GM23248 (cell line): ENCODE results near the gene PTPRN2. TPM values are rescaled to one million over a fixed set of nuclear protein-coding genes. Genes with fewer than 3 reads are reported as not detected.

Source experiments
- DNase-seq: peaks from one replicate; pipeline ENCODE4 v3.0.0-alpha.2; 2015
- H2AFZ ChIP-seq: fragments of 200-600 bp; sonication (generic); 2 replicates; pipeline ENCODE4 v1.6.1; 2016; ENCODE audit warnings: antibody characterized with exemption
- H3F3A ChIP-seq: fragments of 200-600 bp; sonication (generic); 2 replicates; pipeline ENCODE4 v1.6.1; 2016; ENCODE audit warnings: mild to moderate bottlenecking, antibody characterized with exemption, mixed run types; ENCODE audit not compliant: insufficient read depth
- H3K27ac ChIP-seq: fragments of 200-600 bp; sonication (generic); 2 replicates; pipeline ENCODE4 v1.5.1; 2016; ENCODE audit warnings: mild to moderate bottlenecking
- H3K27me3 ChIP-seq: fragments of 200-600 bp; sonication (generic); replicated peaks from 2 replicates; pipeline ENCODE4 v1.6.1; 2016; ENCODE audit warnings: mild to moderate bottlenecking; ENCODE audit not compliant: insufficient read depth
- H3K36me3 ChIP-seq: fragments of 200-600 bp; sonication (generic); 2 replicates; pipeline ENCODE4 v1.6.1; 2016; ENCODE audit warnings: low read depth, mild to moderate bottlenecking
- H3K4me1 ChIP-seq: fragments of 200-600 bp; sonication (generic); 2 replicates; pipeline ENCODE4 v1.6.1; 2016; ENCODE audit warnings: mild to moderate bottlenecking; ENCODE audit not compliant: insufficient read depth
- H3K4me2 ChIP-seq: fragments of 200-600 bp; sonication (generic); one replicate; pipeline ENCODE4 v1.6.1; 2016; ENCODE audit warnings: mild to moderate bottlenecking; ENCODE audit not compliant: unreplicated experiment
- H3K4me3 ChIP-seq: fragments of 200-600 bp; sonication (generic); 2 replicates; pipeline ENCODE4 v1.5.1; 2016; ENCODE audit warnings: mild to moderate bottlenecking
- H3K79me2 ChIP-seq: fragments of 200-600 bp; sonication (generic); 2 replicates; pipeline ENCODE4 v1.6.1; 2016; ENCODE audit warnings: mild to moderate bottlenecking; ENCODE audit not compliant: insufficient read depth
- H3K9ac ChIP-seq: fragments of 200-600 bp; sonication (generic); 2 replicates; pipeline ENCODE4 v1.6.1; 2016; ENCODE audit warnings: mild to moderate bottlenecking
- H3K9me2 ChIP-seq: fragments of 200-600 bp; sonication (generic); 2 replicates; pipeline ENCODE4 v1.6.1; 2016; ENCODE audit warnings: mixed run types, mild to moderate bottlenecking, moderate library complexity; ENCODE audit not compliant: insufficient read depth
- H3K9me3 ChIP-seq: fragments of 200-600 bp; sonication (generic); one replicate; pipeline ENCODE4 v1.6.1; 2017; ENCODE audit warnings: low read depth
- H4K20me1 ChIP-seq: fragments of 200-600 bp; sonication (generic); 2 replicates; pipeline ENCODE4 v1.6.0; 2016; ENCODE audit not compliant: insufficient read depth
- EZH2 ChIP-seq: fragments of 200-600 bp; sonication (generic); IDR thresholded peaks from 2 replicates; pipeline ENCODE4 v1.6.1; 2018; ENCODE audit warnings: antibody characterized with exemption, mild to moderate bottlenecking; ENCODE audit not compliant: insufficient read depth, poor library complexity, severe bottlenecking
- EZH2phosphoT487 ChIP-seq: fragments of 200-600 bp; sonication (generic); IDR thresholded peaks from 2 replicates; pipeline ENCODE4 v1.6.1; 2018; ENCODE audit warnings: antibody characterized with exemption, moderate library complexity, mild to moderate bottlenecking, low read depth; ENCODE audit not compliant: insufficient read depth
- WGBS, 2 experiments: methylation state at CpG; one replicate each; pipeline ENCODE4 v1.1.6; 2015 to 2017; ENCODE audit warnings: low lambda C conversion rate in 2 of 2, low coverage in 1 of 2; ENCODE audit errors: missing lambda C conversion rate in 2 of 2; 5-methylcytosine and 5-hydroxymethylcytosine counted together
- in situ Hi-C: fragments of 300-500 bp; cut with MboI; formaldehyde crosslinking; loops from 2 replicates; pipeline ENCODE4 v1.15.0; 2020
- polyA plus RNA-seq: library from polyadenylated mRNA; unstranded; fragments of >200 nt; fragmentation: Nextera tagmentation; extraction: Ambion mirVana; gene quantifications from 2 replicates; pipeline ENCODE4 v1.2.1, GENCODE V29; 2016
- total RNA-seq: library from RNA; depleted of rRNA; stranded (reverse); fragments of >200 nt; shearing (Covaris generic); gene quantifications from 2 replicates; pipeline ENCODE4 v1.2.3, GENCODE V29; 2014

Gene PTPRN2
- total and polyA plus RNA-seq, 2 experiments from 2014 or later, result 0.13 TPM; not detected in 1

GRCh38 chr7:158101821-158102450 is 485.7 kb downstream of the PTPRN2 start:
- no peak overlapping the region for H3K4me3 ChIP-seq
- no peak overlapping the region for H3K9ac ChIP-seq
- in situ Hi-C loops, result no loop called here
- H3K4me2 ChIP-seq, result no peak overlapping the region
- no peaks in the 10 kb centered on the region for H3K36me3 ChIP-seq
- no peaks in the 10 kb centered on the region for H3K27me3 ChIP-seq
- no peaks in the 10 kb centered on the region for H4K20me1 ChIP-seq
- no peak for TF ChIP-seq EZH2
- no peak for TF ChIP-seq EZH2phosphoT487
- H3K27ac ChIP-seq, result no peak overlapping the region
- WGBS, 2 experiments, result 19 to 20% methylated on average over 13 to 14 of the region's 14 CpGs
- DNase-seq, result no peak
- no peak overlapping the region for H2AFZ ChIP-seq
- H3K79me2 ChIP-seq, result no peaks in the 10 kb centered on the region
- H3K4me1 ChIP-seq, result no peaks in the 10 kb centered on the region
- H3F3A ChIP-seq, result no peaks in the 10 kb centered on the region
- H3K9me3 ChIP-seq, result no peaks in the 10 kb centered on the region
- H3K9me2 ChIP-seq, result no peaks in the 10 kb centered on the region

DNA sequence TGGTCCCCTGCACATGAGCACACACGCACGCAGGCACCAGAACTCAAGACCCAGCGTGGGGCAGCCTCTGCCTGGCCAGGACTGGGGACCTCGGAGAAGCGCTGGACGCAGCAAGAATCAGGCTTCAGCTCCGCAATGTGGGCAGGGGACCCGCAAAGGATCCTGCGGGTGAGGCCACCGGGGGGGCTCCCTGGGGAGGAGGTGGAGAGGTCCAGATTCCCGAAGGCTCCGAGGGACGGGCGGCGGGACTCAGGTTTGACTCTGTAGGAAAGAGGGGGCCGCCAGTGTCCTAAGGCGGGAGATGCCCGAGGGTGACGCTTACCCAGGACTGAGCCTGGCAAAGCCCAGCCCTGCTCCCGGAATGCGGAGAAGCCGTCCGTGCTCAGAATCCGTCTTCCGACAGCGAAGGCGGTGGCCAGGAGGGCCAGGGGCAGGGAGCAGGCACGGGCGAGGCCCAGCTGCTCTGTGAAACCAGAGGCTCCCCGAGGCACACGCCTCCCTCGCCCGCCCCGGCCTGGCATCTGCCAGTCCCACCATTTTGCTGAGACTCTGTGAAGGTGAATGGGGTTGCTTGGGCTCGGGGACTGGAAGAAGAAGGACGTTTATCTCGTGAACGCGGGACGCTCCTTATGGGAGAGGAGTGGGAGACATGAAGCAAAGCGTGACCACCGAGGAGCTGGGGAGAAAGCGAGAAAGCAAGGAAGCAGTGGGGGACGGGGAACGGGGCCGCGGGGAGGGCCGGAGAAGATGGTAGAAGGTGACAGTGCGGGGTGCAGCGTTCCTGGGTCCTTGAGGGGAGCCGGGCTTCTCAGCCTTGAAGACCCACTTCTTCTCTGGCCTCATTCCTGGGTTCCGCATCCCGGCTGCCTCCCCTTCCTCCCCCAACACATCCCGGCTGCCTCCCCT is 489.2 kb downstream of the PTPRN2 start:
- in situ Hi-C loops, result no loop called here

DNA sequence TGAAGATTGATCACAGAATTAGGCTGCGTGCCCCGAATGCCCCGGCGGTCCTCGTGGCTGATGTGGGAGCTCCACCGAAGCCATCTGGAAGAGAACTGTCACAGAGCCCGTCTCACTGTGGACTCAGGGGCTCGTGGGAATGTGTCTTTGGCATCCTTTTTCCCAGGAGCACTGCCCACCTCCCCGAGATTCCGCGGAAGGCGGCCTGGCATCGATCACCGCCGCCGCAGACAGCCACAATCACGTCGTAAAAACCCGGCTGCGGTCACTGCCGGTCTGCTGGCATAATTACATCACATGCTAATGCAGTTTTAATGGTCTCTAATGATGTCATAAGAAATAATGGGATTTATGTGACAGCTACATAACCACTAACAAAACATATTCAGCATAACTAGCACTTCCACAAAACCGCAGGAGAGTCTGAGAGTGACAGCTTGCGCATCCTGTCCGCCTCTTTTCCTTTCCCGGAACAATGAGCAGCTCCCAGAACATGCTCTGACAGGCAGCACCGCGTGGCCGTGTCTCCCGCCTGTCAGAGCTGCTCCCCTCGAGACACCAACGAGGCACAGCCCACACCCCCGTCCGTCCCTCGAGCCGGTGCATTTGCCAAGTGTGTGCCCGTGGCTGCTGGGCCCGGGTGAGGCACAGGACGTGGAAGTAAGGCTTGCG is 490.0 kb downstream of the PTPRN2 start:
- no peak for TF ChIP-seq EZH2
- TF ChIP-seq EZH2phosphoT487, result no peak
- no peaks in the 10 kb centered on the region for H3K4me1 ChIP-seq
- no peak for DNase-seq
- no peak overlapping the region for H3K4me3 ChIP-seq
- H3K79me2 ChIP-seq, result no peaks in the 10 kb centered on the region
- H3K36me3 ChIP-seq, result no peaks in the 10 kb centered on the region
- no peaks in the 10 kb centered on the region for H3K9me2 ChIP-seq
- H4K20me1 ChIP-seq, result no peaks in the 10 kb centered on the region
- no peaks in the 10 kb centered on the region for H3F3A ChIP-seq
- no peaks in the 10 kb centered on the region for H3K9me3 ChIP-seq
- in situ Hi-C loops, result no loop called here
- 57 to 58% methylated on average over 37 to 39 of the region's 39 CpGs for whole genome bisulfite sequencing, 2 experiments
- H2AFZ ChIP-seq, result no peak overlapping the region
- H3K9ac ChIP-seq, result no peak overlapping the region
- no peak overlapping the region for H3K4me2 ChIP-seq
- no peak overlapping the region for H3K27ac ChIP-seq
- no peaks in the 10 kb centered on the region for H3K27me3 ChIP-seq

More for the DNA sequence above, 489.2 kb downstream of the PTPRN2 start:
- no peak for TF ChIP-seq EZH2phosphoT487
- TF ChIP-seq EZH2, result no peak
- Histone ChIP-seq H3K79me2 (no peaks in the 10 kb centered on the region), H3K36me3 (no peaks in the 10 kb centered on the region), H3K9me3 (no peaks in the 10 kb centered on the region), H3K9ac (no peak overlapping the region), H3F3A (no peaks in the 10 kb centered on the region), H3K4me3 (no peak overlapping the region), H3K4me2 (no peak overlapping the region), H3K27me3 (no peaks in the 10 kb centered on the region), H4K20me1 (no peaks in the 10 kb centered on the region), H3K27ac (no peak overlapping the region), H3K4me1 (no peaks in the 10 kb centered on the region), H3K9me2 (no peaks in the 10 kb centered on the region), H2AFZ (no peak overlapping the region)
- DNase-seq, result no peak
- WGBS, 2 experiments, result 80 to 86% methylated on average over 40 to 54 of the region's 54 CpGs

- in situ Hi-C loops, result no loop called here
- no peaks in the 10 kb centered on the region for H4K20me1 ChIP-seq
These were observed 490.5 kb downstream of the PTPRN2 start for GRCh38 chr7:158097106-158097452.

More at GRCh38 chr7:158097106-158097452, 490.5 kb downstream of the PTPRN2 start:
- DNase-seq, result no peak
- no peak overlapping the region for H3K4me3 ChIP-seq
- no peaks in the 10 kb centered on the region for H3K9me3 ChIP-seq
- H3K79me2 ChIP-seq, result no peaks in the 10 kb centered on the region
- no peak overlapping the region for H2AFZ ChIP-seq
- no peak overlapping the region for H3K9ac ChIP-seq
- H3F3A ChIP-seq, result no peaks in the 10 kb centered on the region
- H3K4me2 ChIP-seq, result no peak overlapping the region
- WGBS, 2 experiments, result 48 to 53% methylated on average over 10 of the region's 10 CpGs
- H3K36me3 ChIP-seq, result no peaks in the 10 kb centered on the region
- H3K9me2 ChIP-seq, result no peaks in the 10 kb centered on the region
- no peaks in the 10 kb centered on the region for H3K4me1 ChIP-seq
- TF ChIP-seq EZH2, result no peak
- no peak for TF ChIP-seq EZH2phosphoT487
- no peaks in the 10 kb centered on the region for H3K27me3 ChIP-seq
- H3K27ac ChIP-seq, result no peak overlapping the region
